ENCODE data around the gene POT1. TPM values are rescaled to one million over a fixed set of nuclear protein-coding genes. Genes with fewer than 3 reads are reported as not detected.

Gene POT1
- total RNA-seq, 1 experiment from 2014 or later = 20.2 TPM

GRCh38 chr7:124943472-124943871, 13.8 kb upstream of the POT1 start:
- H3K27me3 Mint-ChIP-seq (ENCODE audit: low read depth) = peaks cover 13% of the 10 kb centered on the region
- DNase-seq (ENCODE audit: low spot score) (no peak), ATAC-seq (no peak)
- H3K36me3 Mint-ChIP-seq = 0 out of 2 replicates have a peak, but pooled peaks cover 5% of the 10 kb centered on the region
- ChIA-PET POLR2A (no interaction called here), CTCF (no interaction called here)
- no peak overlapping the region for H3K27ac Mint-ChIP-seq
- peaks cover 3% of the 10 kb centered on the region; the same call in 1 of the 2 replicates for H3K4me1 Mint-ChIP-seq
- peaks cover 22% of the 10 kb centered on the region for H3K9me3 Mint-ChIP-seq
- H3K4me3 Mint-ChIP-seq = no peak overlapping the region
- TF ChIP-seq ZNF425 (CRISPR knock-in tag; conservative IDR thresholded peaks at IDR 0.05) = no peak
- TF ChIP-seq E2F4 (CRISPR knock-in tag; IDR thresholded peaks at IDR 0.05; ENCODE audit: borderline replicate concordance, low read depth) = no peak
- no peak for TF ChIP-seq MAX (CRISPR knock-in tag; IDR thresholded peaks at IDR 0.05)
- no peak for TF ChIP-seq NR2C2 (CRISPR knock-in tag; IDR thresholded peaks at IDR 0.05)
- no peak for TF ChIP-seq TP53 (CRISPR knock-in tag; IDR thresholded peaks at IDR 0.05)
- TF ChIP-seq PRDM15 (CRISPR knock-in tag; IDR thresholded peaks at IDR 0.05) = no peak
- no peak for TF ChIP-seq TCF7 (CRISPR knock-in tag; IDR thresholded peaks at IDR 0.05; ENCODE audit: low read depth)
- no peak for TF ChIP-seq CBFB (CRISPR knock-in tag; IDR thresholded peaks at IDR 0.05; ENCODE audit: low read depth)
- TF ChIP-seq RORB (CRISPR knock-in tag; IDR thresholded peaks at IDR 0.05) = no peak
- TF ChIP-seq HMGA2 (CRISPR knock-in tag; IDR thresholded peaks at IDR 0.05) = no peak
- TF ChIP-seq, protein P1, sequence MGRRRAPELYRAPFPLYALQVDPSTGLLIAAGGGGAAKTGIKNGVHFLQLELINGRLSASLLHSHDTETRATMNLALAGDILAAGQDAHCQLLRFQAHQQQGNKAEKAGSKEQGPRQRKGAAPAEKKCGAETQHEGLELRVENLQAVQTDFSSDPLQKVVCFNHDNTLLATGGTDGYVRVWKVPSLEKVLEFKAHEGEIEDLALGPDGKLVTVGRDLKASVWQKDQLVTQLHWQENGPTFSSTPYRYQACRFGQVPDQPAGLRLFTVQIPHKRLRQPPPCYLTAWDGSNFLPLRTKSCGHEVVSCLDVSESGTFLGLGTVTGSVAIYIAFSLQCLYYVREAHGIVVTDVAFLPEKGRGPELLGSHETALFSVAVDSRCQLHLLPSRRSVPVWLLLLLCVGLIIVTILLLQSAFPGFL (CRISPR knock-in tag; IDR thresholded peaks at IDR 0.05; ENCODE audit: borderline replicate concordance) = no peak
- no peak for TF ChIP-seq NR1H2 (CRISPR knock-in tag; IDR thresholded peaks at IDR 0.05)
- TF ChIP-seq, protein P2, sequence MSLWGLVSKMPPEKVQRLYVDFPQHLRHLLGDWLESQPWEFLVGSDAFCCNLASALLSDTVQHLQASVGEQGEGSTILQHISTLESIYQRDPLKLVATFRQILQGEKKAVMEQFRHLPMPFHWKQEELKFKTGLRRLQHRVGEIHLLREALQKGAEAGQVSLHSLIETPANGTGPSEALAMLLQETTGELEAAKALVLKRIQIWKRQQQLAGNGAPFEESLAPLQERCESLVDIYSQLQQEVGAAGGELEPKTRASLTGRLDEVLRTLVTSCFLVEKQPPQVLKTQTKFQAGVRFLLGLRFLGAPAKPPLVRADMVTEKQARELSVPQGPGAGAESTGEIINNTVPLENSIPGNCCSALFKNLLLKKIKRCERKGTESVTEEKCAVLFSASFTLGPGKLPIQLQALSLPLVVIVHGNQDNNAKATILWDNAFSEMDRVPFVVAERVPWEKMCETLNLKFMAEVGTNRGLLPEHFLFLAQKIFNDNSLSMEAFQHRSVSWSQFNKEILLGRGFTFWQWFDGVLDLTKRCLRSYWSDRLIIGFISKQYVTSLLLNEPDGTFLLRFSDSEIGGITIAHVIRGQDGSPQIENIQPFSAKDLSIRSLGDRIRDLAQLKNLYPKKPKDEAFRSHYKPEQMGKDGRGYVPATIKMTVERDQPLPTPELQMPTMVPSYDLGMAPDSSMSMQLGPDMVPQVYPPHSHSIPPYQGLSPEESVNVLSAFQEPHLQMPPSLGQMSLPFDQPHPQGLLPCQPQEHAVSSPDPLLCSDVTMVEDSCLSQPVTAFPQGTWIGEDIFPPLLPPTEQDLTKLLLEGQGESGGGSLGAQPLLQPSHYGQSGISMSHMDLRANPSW (CRISPR knock-in tag; conservative IDR thresholded peaks at IDR 0.05; ENCODE audit: low read depth) = no peak
- TF ChIP-seq KAT7 (CRISPR knock-in tag; IDR thresholded peaks at IDR 0.05; ENCODE audit: borderline replicate concordance) = no peak
- no peak for TF ChIP-seq ZNF423 (CRISPR knock-in tag; IDR thresholded peaks at IDR 0.05)
- no peak for TF ChIP-seq FOXJ3 (CRISPR knock-in tag; IDR thresholded peaks at IDR 0.05; ENCODE audit: borderline replicate concordance)
- TF ChIP-seq ZNF396 (CRISPR knock-in tag; IDR thresholded peaks at IDR 0.05; ENCODE audit: borderline replicate concordance) = no peak

Data from WTC11 (cell line).